ENCODE results near the gene RECQL5.

The RECQL5 gene

GRCh38 chr17:75666959-75667790 is at the start of gene RECQL5, which contains the start of gene SAP30BP:
Gene RECQL5 (minus strand): TSS chr17:75667154. CDS start chr17:75666557, 597 bp downstream.
Gene SAP30BP (plus strand): TSS chr17:75667338. CDS start chr17:75667373, 35 bp downstream.
- DNase-seq, result peak; percentile 82 to 99 (median 95)

- no peak for DNase-seq
Measured at GRCh38 chr17:75712446-75712845, 45.5 kb upstream of the RECQL5 start.

- DNase-seq, result no peak
Measured at GRCh38 chr17:75707079-75707571, 40.2 kb upstream of the RECQL5 start.

- no peak for DNase-seq
Measured at GRCh38 chr17:75706042-75706728, 39.2 kb upstream of the RECQL5 start.

GRCh38 chr17:75704963-75705875 is 38.3 kb upstream of the RECQL5 start:
- peak in 7 of 51 donors; percentile 15 to 44 (median 28) for DNase-seq

GRCh38 chr17:75703591-75703990 is 36.6 kb upstream of the RECQL5 start:
- DNase-seq, result no peak

GRCh38 chr17:75703191-75703590 is 36.2 kb upstream of the RECQL5 start:
- DNase-seq, result no peak

- no peak for DNase-seq
Measured at GRCh38 chr17:75701288-75701687, 34.3 kb upstream of the RECQL5 start.

GRCh38 chr17:75698659-75699058 is 31.7 kb upstream of the RECQL5 start:
- no peak for DNase-seq

- peak in 42 of 51 donors; percentile 9 to 88 (median 62) for DNase-seq
Measured at GRCh38 chr17:75697651-75698291, 30.8 kb upstream of the RECQL5 start.

- peak in 28 of 51 donors; percentile 13 to 81 (median 50) for DNase-seq
Measured at GRCh38 chr17:75695830-75696271, 28.9 kb upstream of the RECQL5 start.

- peak in 2 of 51 donors; percentile 63 for DNase-seq
Measured at GRCh38 chr17:75695141-75695829, 28.3 kb upstream of the RECQL5 start.

GRCh38 chr17:75694536-75694935 is 27.6 kb upstream of the RECQL5 start:
- peak in 13 of 51 donors; percentile 21 to 70 (median 33) for DNase-seq

- peak; percentile 31 to 98 (median 90) for DNase-seq
Measured at GRCh38 chr17:75693500-75694481, 26.8 kb upstream of the RECQL5 start.

- DNase-seq, result peak in 4 of 51 donors; percentile 54 to 77 (median 62)
Measured at GRCh38 chr17:75692976-75693375, 26.0 kb upstream of the RECQL5 start.

GRCh38 chr17:75691801-75692626 is 25.1 kb upstream of the RECQL5 start:
- DNase-seq, result peak in 41 of 51 donors; percentile 33 to 91 (median 66)

GRCh38 chr17:75691371-75691791 is 24.4 kb upstream of the RECQL5 start:
- DNase-seq, result peak in 2 of 51 donors; percentile 51 to 54
